Upper lobe of right lung (tissue), 1 donor: ENCODE measurements around the gene LEPR. TPM values are rescaled to one million over a fixed set of nuclear protein-coding genes. Genes with fewer than 3 reads are reported as not detected.

Source experiments
- ATAC-seq: fragments of 200-7000 bp; cut with Tn5 transposase; one replicate; pipeline ENCODE4 v1.9.1; 2020; ENCODE audit warnings: mild to moderate bottlenecking, moderate library complexity
- DNase-seq: peaks from one replicate; pipeline ENCODE4 v3.0.0-alpha.2; 2020
- H3K27ac ChIP-seq: fragments of 200-600 bp; one replicate; pipeline ENCODE4 v1.8.0; 2022
- H3K27me3 ChIP-seq: fragments of 200-600 bp; one replicate; pipeline ENCODE4 v1.8.0; 2022; ENCODE audit warnings: mild to moderate bottlenecking
- H3K36me3 ChIP-seq: fragments of 200-600 bp; one replicate; pipeline ENCODE4 v1.8.0; 2022
- H3K4me1 ChIP-seq: fragments of 200-600 bp; one replicate; pipeline ENCODE4 v1.8.0; 2022
- H3K4me3 ChIP-seq: fragments of 200-600 bp; one replicate; pipeline ENCODE4 v1.8.0; 2022; ENCODE audit warnings: mild to moderate bottlenecking
- H3K9me3 ChIP-seq: fragments of 200-600 bp; one replicate; pipeline ENCODE4 v1.8.0; 2022
- CTCF ChIP-seq: fragments of 200-600 bp; IDR thresholded peaks from one replicate; pipeline ENCODE4 v1.8.0; 2022; ENCODE audit warnings: antibody characterized with exemption
- intact Hi-C: fragments of 100-400 bp; cut with DNase I; formaldehyde crosslinking; loops from one replicate; pipeline ENCODE4 v1.11.0; 2022
- total RNA-seq: library from RNA; stranded (reverse); fragmentation: NEBNext Ultra II Directional; extraction: Animal tissue kit (Norgen Biotek cat#: 25700); gene quantifications from one replicate; pipeline ENCODE4 v1.2.1, GENCODE V29; 2021
- donor health status: DM: no; HTN: yes; CAD: no; lungs with severe emphysema.

LEPR gene
- total RNA-seq, 1 donor from 2014 or later = 38.0 TPM

GRCh38 chr1:65425697-65426096 lies 5.2 kb downstream of the LEPR start:
- DNase-seq (no peak), ATAC-seq (no peak)
- intact Hi-C loops = no loop called here
- no peaks in the 10 kb centered on the region for H3K27me3 ChIP-seq
- H3K4me3 ChIP-seq = no peak overlapping the region
- H3K9me3 ChIP-seq = no peaks in the 10 kb centered on the region
- H3K4me1 ChIP-seq = peaks cover 33% of the 10 kb centered on the region
- no peak overlapping the region for H3K27ac ChIP-seq
- peaks cover 38% of the 10 kb centered on the region for H3K36me3 ChIP-seq
- TF ChIP-seq CTCF = no peak

- H3K4me1 ChIP-seq = peaks cover 15% of the 10 kb centered on the region
- intact Hi-C loops = no loop called here
- DNase-seq (no peak), ATAC-seq (no peak)
- TF ChIP-seq CTCF = no peak
- no peaks in the 10 kb centered on the region for H3K9me3 ChIP-seq
- peaks cover 63% of the 10 kb centered on the region for H3K36me3 ChIP-seq
- H3K27ac ChIP-seq = peak overlapping the region; percentile 71
- no peaks in the 10 kb centered on the region for H3K27me3 ChIP-seq
- H3K4me3 ChIP-seq = no peak overlapping the region
These were observed 8.6 kb downstream of the LEPR start for GRCh38 chr1:65429078-65429477.

GRCh38 chr1:65429806-65430205 lies 9.3 kb downstream of the LEPR start:
- intact Hi-C loops = no loop called here
- peaks cover 12% of the 10 kb centered on the region for H3K4me1 ChIP-seq
- no peaks in the 10 kb centered on the region for H3K9me3 ChIP-seq
- no peak for TF ChIP-seq CTCF
- DNase-seq (no peak), ATAC-seq (peak; percentile 47)
- no peak overlapping the region for H3K4me3 ChIP-seq
- H3K27ac ChIP-seq = peak overlapping the region; percentile 71
- H3K27me3 ChIP-seq = no peaks in the 10 kb centered on the region
- peaks cover 71% of the 10 kb centered on the region for H3K36me3 ChIP-seq

- peaks cover 7% of the 10 kb centered on the region for H3K4me1 ChIP-seq
- DNase-seq (no peak), ATAC-seq (peak; percentile 61)
- intact Hi-C loops = no loop called here
- peak overlapping the region; percentile 32 for H3K27ac ChIP-seq
- no peaks in the 10 kb centered on the region for H3K9me3 ChIP-seq
- no peaks in the 10 kb centered on the region for H3K27me3 ChIP-seq
- H3K36me3 ChIP-seq = peaks cover 60% of the 10 kb centered on the region
- no peak overlapping the region for H3K4me3 ChIP-seq
- peak; percentile 62 for TF ChIP-seq CTCF
These were observed 10.7 kb downstream of the LEPR start for GRCh38 chr1:65431111-65431705.

GRCh38 chr1:65432918-65433317 lies 12.4 kb downstream of the LEPR start:
- intact Hi-C loops = no loop called here
- no peaks in the 10 kb centered on the region for H3K9me3 ChIP-seq
- H3K27ac ChIP-seq = no peak overlapping the region
- no peaks in the 10 kb centered on the region for H3K27me3 ChIP-seq
- no peak overlapping the region for H3K4me3 ChIP-seq
- ATAC-seq (no peak), DNase-seq (no peak)
- peaks cover 7% of the 10 kb centered on the region for H3K4me1 ChIP-seq
- peaks cover 43% of the 10 kb centered on the region for H3K36me3 ChIP-seq
- TF ChIP-seq CTCF = no peak

- DNase-seq (no peak), ATAC-seq (no peak)
- Histone ChIP-seq H3K9me3 (no peaks in the 10 kb centered on the region), H3K4me1 (peaks cover 7% of the 10 kb centered on the region), H3K27ac (no peak overlapping the region), H3K4me3 (no peak overlapping the region), H3K36me3 (peaks cover 43% of the 10 kb centered on the region), H3K27me3 (no peaks in the 10 kb centered on the region)
- intact Hi-C loops = no loop called here
- peak; percentile 18 for TF ChIP-seq CTCF
These were observed 13.8 kb downstream of the LEPR start for GRCh38 chr1:65434255-65434654.
